DOHH2 (cell line): Measurements from ENCODE around the gene ASB7.

ENCODE experiments used
- H3F3A ChIP-seq: fragments of 200-600 bp; sonication (generic), shearing (Covaris generic); 2 replicates; pipeline ENCODE4 v1.6.0; 2016; ENCODE audit warnings: antibody characterized with exemption, mild to moderate bottlenecking; ENCODE audit not compliant: control insufficient read depth, insufficient read depth
- H3K27ac ChIP-seq: fragments of 200-600 bp; sonication (generic); 2 replicates; pipeline ENCODE4 v1.5.1; 2014; ENCODE audit warnings: low read depth, mild to moderate bottlenecking, low read length, moderate library complexity
- H3K27me3 ChIP-seq: fragments of 200-600 bp; sonication (generic); 2 replicates; pipeline ENCODE4 v1.6.1; 2014; ENCODE audit warnings: mild to moderate bottlenecking, low read length, mixed read lengths; ENCODE audit not compliant: control insufficient read depth
- H3K36me3 ChIP-seq: fragments of 200-600 bp; sonication (generic); 2 replicates; pipeline ENCODE4 v1.6.1; 2014; ENCODE audit warnings: mild to moderate bottlenecking, low read length, moderate library complexity, mixed read lengths; ENCODE audit not compliant: control insufficient read depth
- H3K4me1 ChIP-seq: fragments of 200-600 bp; sonication (generic); 2 replicates; pipeline ENCODE4 v1.6.1; 2014; ENCODE audit warnings: mild to moderate bottlenecking, low read length, mixed read lengths; ENCODE audit not compliant: control insufficient read depth
- H3K4me2 ChIP-seq: fragments of 200-600 bp; sonication (generic); 2 replicates; pipeline ENCODE4 v1.6.0; 2014; ENCODE audit warnings: mild to moderate bottlenecking, low read length, moderate library complexity
- H3K4me3 ChIP-seq: fragments of 200-600 bp; sonication (generic); 2 replicates; pipeline ENCODE4 v1.5.1; 2014; ENCODE audit warnings: mild to moderate bottlenecking, low read length, mixed read lengths
- H3K79me2 ChIP-seq: fragments of 200-600 bp; sonication (generic); 2 replicates; pipeline ENCODE4 v1.6.1; 2014; ENCODE audit warnings: mild to moderate bottlenecking, low read length, mixed read lengths; ENCODE audit not compliant: control insufficient read depth
- H3K9me2 ChIP-seq: fragments of 200-600 bp; sonication (generic); replicated peaks from 2 replicates; pipeline ENCODE4 v1.6.1; 2014; ENCODE audit warnings: mild to moderate bottlenecking, low read length, mixed read lengths; ENCODE audit not compliant: control insufficient read depth
- H3K9me3 ChIP-seq: fragments of 200-600 bp; sonication (generic); 2 replicates; pipeline ENCODE4 v1.6.1; 2014; ENCODE audit warnings: antibody characterized with exemption, low read length, mixed read lengths; ENCODE audit not compliant: control insufficient read depth, insufficient read depth
- H4K20me1 ChIP-seq: fragments of 200-600 bp; sonication (generic); 2 replicates; pipeline ENCODE4 v1.6.0; 2014; ENCODE audit warnings: low read depth, mild to moderate bottlenecking, antibody characterized with exemption, low read length, moderate library complexity; ENCODE audit not compliant: control insufficient read depth, insufficient read depth
- EZH2phosphoT487 ChIP-seq: fragments of 200-600 bp; sonication (generic); IDR thresholded peaks from 2 replicates; pipeline ENCODE4 v1.6.1; 2017; ENCODE audit warnings: borderline replicate concordance, mild to moderate bottlenecking, antibody characterized with exemption, low read length, moderate library complexity, mixed read lengths
- TF ChIP-seq, protein P1 (sequence below): fragments of 200-600 bp; sonication (generic); IDR thresholded peaks from one replicate; pipeline ENCODE4 v1.5.1; 2014; ENCODE audit warnings: antibody characterized with exemption, mild to moderate bottlenecking, low read depth, low read length; ENCODE audit not compliant: poor library complexity, severe bottlenecking

The ASB7 gene

DNA sequence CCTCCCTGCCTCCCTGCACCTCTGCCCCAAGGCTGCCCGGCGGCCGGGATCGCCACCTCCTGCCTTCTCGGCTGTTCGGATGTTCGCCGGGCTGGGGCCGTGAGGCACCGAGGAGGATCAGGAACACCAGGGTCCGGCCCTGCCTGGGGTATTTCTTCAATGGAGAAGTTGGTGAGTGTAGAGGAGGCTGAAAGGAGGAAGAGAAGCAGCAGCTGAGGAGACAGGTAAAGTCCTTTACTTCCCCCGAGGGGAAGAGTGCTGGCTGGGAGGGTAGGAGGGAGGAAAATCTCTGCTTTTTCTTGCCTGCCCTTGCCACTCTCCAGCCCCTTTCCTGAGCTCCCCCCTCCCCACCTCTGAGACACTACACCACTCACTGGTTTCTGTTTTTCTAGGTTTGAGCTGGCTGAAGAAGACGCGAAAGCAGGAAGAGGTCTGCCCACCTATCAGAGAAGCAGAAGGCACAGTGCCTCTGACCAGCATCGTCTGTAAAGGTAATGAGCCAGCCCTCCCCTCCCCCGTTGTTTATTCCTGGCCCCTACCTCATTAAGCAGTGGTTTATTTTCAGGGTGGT lies 519 bp downstream of the ASB7 start:
- H3K9me2 ChIP-seq: no peaks in the 10 kb centered on the region
- H3K27ac ChIP-seq: peak overlapping the region; percentile 33
- TF ChIP-seq EZH2phosphoT487: no peak
- TF ChIP-seq, protein P1, sequence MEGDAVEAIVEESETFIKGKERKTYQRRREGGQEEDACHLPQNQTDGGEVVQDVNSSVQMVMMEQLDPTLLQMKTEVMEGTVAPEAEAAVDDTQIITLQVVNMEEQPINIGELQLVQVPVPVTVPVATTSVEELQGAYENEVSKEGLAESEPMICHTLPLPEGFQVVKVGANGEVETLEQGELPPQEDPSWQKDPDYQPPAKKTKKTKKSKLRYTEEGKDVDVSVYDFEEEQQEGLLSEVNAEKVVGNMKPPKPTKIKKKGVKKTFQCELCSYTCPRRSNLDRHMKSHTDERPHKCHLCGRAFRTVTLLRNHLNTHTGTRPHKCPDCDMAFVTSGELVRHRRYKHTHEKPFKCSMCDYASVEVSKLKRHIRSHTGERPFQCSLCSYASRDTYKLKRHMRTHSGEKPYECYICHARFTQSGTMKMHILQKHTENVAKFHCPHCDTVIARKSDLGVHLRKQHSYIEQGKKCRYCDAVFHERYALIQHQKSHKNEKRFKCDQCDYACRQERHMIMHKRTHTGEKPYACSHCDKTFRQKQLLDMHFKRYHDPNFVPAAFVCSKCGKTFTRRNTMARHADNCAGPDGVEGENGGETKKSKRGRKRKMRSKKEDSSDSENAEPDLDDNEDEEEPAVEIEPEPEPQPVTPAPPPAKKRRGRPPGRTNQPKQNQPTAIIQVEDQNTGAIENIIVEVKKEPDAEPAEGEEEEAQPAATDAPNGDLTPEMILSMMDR: no peak
- peaks cover 27% of the 10 kb centered on the region for H3K36me3 ChIP-seq
- peak overlapping the region; percentile 73 for H3K4me2 ChIP-seq
- H3K27me3 ChIP-seq: no peaks in the 10 kb centered on the region
- peak overlapping the region; percentile 82 for H3K4me3 ChIP-seq
- no peaks in the 10 kb centered on the region for H4K20me1 ChIP-seq
- no peaks in the 10 kb centered on the region for H3F3A ChIP-seq
- peaks cover 24% of the 10 kb centered on the region for H3K4me1 ChIP-seq
- H3K79me2 ChIP-seq: peaks cover 71% of the 10 kb centered on the region
- no peaks in the 10 kb centered on the region for H3K9me3 ChIP-seq

DNA sequence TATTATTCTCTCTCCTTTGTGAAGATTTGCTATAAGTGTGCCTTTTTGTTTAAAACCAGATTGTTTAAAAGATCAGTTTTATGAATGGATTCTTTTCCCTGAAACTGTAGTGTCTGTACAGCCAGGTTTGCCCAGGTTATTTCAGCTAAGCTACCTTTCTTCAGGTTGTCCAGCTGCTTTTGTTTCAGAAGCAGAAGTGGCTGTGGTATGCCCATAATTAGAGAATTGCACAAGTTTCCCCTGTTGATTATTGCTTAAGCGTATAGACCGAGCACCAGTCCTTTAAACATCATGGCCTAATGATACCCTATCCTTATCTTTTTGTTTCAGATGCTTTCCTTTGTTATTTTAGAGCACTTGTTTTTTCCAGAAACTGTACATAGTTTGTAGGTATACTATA lies 10.2 kb downstream of the ASB7 start:
- Histone ChIP-seq H3K4me2 (no peak overlapping the region), H3K9me3 (no peaks in the 10 kb centered on the region), H3K27me3 (no peaks in the 10 kb centered on the region), H4K20me1 (no peaks in the 10 kb centered on the region), H3K9me2 (no peaks in the 10 kb centered on the region), H3F3A (no peaks in the 10 kb centered on the region), H3K36me3 (peaks cover 41% of the 10 kb centered on the region), H3K27ac (no peak overlapping the region), H3K79me2 (no peaks in the 10 kb centered on the region; the same call in 1 of the 2 replicates), H3K4me1 (no peaks in the 10 kb centered on the region), H3K4me3 (no peak overlapping the region)
- no peak for TF ChIP-seq EZH2phosphoT487
- TF ChIP-seq, protein P1: no peak

DNA sequence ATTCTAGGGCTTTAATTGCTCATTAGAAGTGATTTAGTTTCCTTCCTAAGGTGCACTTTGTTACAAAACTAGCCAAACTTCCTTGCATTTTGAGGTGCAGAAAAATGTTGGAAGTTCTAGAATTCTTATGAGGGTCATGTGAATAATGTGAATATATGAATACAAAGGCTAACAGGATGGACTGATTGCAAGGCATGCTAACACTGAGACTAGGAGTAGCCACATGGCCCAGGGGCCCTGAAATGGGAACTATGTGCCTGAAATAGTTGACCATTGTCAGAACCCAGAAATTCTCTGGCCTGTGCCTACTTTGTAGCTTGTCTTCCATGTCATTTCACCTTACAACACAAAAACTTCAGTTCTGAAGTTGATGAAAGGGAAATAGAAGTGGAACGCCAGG lies 10.8 kb downstream of the ASB7 start:
- Histone ChIP-seq H3K36me3 (peaks cover 40% of the 10 kb centered on the region), H4K20me1 (no peaks in the 10 kb centered on the region), H3K27ac (no peak overlapping the region), H3K4me2 (no peak overlapping the region), H3K9me2 (no peaks in the 10 kb centered on the region), H3K27me3 (no peaks in the 10 kb centered on the region), H3F3A (no peaks in the 10 kb centered on the region), H3K4me1 (no peaks in the 10 kb centered on the region), H3K79me2 (no peaks in the 10 kb centered on the region; the same call in 1 of the 2 replicates), H3K4me3 (no peak overlapping the region), H3K9me3 (no peaks in the 10 kb centered on the region)
- no peak for TF ChIP-seq EZH2phosphoT487

DNA sequence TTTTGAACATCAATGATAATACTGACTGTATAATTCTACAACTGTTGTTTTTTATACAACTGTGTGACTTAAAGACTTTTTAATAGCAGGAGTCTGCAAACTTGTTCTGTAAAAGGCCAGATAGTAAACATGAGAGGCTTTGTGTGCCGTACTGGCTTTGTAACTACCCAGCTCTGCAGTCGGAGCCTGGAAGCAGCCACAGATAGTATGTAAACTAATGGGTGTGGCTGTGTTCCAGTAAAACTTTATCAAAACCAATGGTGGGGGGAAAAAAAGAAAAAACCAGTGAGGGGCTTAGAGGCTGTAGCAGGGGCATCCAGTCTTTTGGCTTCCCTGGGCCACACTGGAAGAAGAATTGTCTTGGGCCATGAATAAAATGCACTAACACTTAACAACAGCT lies 11.9 kb downstream of the ASB7 start:
- H3K4me1 ChIP-seq: no peaks in the 10 kb centered on the region
- H4K20me1 ChIP-seq: no peaks in the 10 kb centered on the region
- no peaks in the 10 kb centered on the region for H3K79me2 ChIP-seq
- H3K27me3 ChIP-seq: no peaks in the 10 kb centered on the region
- no peak overlapping the region for H3K4me2 ChIP-seq
- no peak overlapping the region for H3K4me3 ChIP-seq
- H3K36me3 ChIP-seq: peaks cover 50% of the 10 kb centered on the region
- TF ChIP-seq, protein P1: no peak
- TF ChIP-seq EZH2phosphoT487: no peak
- H3K9me2 ChIP-seq: no peaks in the 10 kb centered on the region
- H3K9me3 ChIP-seq: no peaks in the 10 kb centered on the region
- no peaks in the 10 kb centered on the region for H3F3A ChIP-seq
- H3K27ac ChIP-seq: no peak overlapping the region
